GM23338 (cell line): ENCODE data around the gene TUBG2.

Experiments used
- CREB1 ChIP-seq: fragments of 250-450 bp; sonication (Bioruptor Pico); IDR thresholded peaks from 2 replicates; pipeline ENCODE4 v1.5.0; 2020; ENCODE audit warnings: low read depth, mild to moderate bottlenecking, moderate library complexity
- EZH2 ChIP-seq: fragments of 200-600 bp; sonication (generic); IDR thresholded peaks from one replicate; pipeline ENCODE4 v1.8.0; 2017; ENCODE audit warnings: antibody characterized with exemption, mild to moderate bottlenecking, low read depth; ENCODE audit not compliant: unreplicated experiment
- EZH2phosphoT487 ChIP-seq: fragments of 200-600 bp; sonication (generic); IDR thresholded peaks from one replicate; pipeline ENCODE4 v1.8.1; 2018; ENCODE audit warnings: antibody characterized with exemption; ENCODE audit not compliant: unreplicated experiment
- TF ChIP-seq, protein P1 (sequence below), 2 experiments: fragments of 200-600 bp in 1 of 2; sonication (generic) in 1 of 2; conservative IDR thresholded peaks; 2 replicates each; pipeline versions ENCODE4 v1.5.1 to v1.6.1; 2016 to 2017; ENCODE audit warnings: antibody characterized with exemption in 2 of 2, low read depth in 2 of 2, mild to moderate bottlenecking in 2 of 2, moderate library complexity in 1 of 2
- TF ChIP-seq, protein P2 (sequence below): IDR thresholded peaks from 2 replicates; pipeline ENCODE4 v1.6.1; 2016; ENCODE audit warnings: antibody characterized with exemption

DNA sequence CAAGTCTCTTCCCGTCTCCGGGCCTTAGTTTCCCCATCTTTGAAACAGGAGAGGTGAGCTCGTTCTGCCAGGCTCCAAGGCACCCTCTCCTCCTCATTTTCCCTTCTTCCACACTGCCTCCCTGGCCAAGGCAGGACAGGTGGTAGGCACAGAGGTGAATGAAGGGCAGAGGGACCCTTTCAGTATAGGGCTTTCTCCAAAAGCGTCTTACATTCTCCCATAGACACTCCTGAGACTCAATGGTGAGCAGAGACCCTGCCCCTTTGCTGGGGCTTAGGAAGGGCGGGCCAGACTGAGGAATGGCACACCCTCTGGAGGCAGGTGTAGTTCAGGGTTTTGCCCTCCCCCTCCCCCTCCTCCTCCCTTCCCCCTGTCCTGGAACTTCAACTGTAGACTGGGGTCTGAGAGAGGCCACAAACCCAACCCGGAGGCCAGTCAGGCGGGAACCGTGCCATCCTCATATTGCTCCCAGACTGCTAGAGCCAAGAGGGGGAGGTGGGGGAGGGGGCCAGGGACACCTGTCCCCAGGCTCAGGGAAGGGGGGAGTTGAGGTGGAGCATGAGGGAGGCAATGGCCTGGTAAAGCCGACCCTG, 15.8 kb downstream of the TUBG2 start:
- TF ChIP-seq, protein P1, sequence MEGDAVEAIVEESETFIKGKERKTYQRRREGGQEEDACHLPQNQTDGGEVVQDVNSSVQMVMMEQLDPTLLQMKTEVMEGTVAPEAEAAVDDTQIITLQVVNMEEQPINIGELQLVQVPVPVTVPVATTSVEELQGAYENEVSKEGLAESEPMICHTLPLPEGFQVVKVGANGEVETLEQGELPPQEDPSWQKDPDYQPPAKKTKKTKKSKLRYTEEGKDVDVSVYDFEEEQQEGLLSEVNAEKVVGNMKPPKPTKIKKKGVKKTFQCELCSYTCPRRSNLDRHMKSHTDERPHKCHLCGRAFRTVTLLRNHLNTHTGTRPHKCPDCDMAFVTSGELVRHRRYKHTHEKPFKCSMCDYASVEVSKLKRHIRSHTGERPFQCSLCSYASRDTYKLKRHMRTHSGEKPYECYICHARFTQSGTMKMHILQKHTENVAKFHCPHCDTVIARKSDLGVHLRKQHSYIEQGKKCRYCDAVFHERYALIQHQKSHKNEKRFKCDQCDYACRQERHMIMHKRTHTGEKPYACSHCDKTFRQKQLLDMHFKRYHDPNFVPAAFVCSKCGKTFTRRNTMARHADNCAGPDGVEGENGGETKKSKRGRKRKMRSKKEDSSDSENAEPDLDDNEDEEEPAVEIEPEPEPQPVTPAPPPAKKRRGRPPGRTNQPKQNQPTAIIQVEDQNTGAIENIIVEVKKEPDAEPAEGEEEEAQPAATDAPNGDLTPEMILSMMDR (conservative IDR thresholded peaks at IDR 0.05; ENCODE audit: low read depth in 2 of 2), result no peak
- TF ChIP-seq CREB1 (CRISPR knock-in tag), result no peak
- TF ChIP-seq EZH2phosphoT487, result no peak
- TF ChIP-seq, protein P2, sequence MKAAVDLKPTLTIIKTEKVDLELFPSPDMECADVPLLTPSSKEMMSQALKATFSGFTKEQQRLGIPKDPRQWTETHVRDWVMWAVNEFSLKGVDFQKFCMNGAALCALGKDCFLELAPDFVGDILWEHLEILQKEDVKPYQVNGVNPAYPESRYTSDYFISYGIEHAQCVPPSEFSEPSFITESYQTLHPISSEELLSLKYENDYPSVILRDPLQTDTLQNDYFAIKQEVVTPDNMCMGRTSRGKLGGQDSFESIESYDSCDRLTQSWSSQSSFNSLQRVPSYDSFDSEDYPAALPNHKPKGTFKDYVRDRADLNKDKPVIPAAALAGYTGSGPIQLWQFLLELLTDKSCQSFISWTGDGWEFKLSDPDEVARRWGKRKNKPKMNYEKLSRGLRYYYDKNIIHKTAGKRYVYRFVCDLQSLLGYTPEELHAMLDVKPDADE, result no peak
- no peak for TF ChIP-seq EZH2
